ENCODE measurements around the gene ANO1. TPM values are rescaled to one million over a fixed set of nuclear protein-coding genes. Genes with fewer than 3 reads are reported as not detected.

ANO1 gene
- total RNA-seq, 1 donor from 2014 or later: 6.8 TPM

DNA sequence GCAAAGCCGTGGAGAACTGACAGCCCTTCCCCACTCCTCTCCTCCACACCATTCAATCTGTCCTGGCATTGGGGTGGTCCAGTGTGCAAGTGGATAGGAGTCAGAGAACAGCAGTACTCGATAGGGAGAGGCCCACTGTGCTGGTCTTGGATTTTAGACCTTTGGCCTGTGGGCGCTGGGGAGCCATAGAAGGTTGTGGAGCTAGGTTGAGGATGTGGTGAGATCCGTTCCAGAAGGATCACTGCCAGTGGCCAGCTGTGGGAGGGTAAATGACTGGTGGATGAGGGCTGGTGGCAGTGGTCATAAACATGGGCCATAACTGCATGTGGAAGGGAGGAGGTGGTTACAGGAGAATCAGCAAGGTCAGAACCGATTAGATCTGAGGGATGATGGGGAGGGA lies 28.6 kb downstream of the ANO1 start:
- intact Hi-C loops (cut with micrococcal nuclease): no loop called here
- no peak for DNase-seq
- no peak for ATAC-seq

DNA sequence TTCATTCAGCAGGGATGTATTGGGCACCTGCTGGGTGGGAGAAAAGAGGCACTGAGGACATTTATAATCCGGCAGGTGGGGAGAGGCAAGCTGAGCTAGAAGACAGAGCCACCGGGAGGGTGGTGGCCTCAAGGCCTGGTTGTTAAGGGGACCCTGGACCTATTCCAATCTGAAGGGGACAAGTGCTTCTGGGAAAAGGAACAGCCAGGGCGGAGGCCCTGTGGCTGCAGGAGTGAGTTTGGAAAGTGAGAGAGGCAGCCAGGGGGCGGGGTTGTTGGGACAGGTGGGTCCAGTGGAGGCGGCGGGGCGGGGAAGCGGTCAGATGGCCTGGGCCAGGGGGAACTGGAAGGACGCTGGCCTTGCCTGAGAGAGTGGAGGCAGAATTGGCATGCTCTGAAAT lies 29.1 kb downstream of the ANO1 start:
- ATAC-seq (no peak), DNase-seq (no peak)
- intact Hi-C loops (cut with micrococcal nuclease): no loop called here

DNA sequence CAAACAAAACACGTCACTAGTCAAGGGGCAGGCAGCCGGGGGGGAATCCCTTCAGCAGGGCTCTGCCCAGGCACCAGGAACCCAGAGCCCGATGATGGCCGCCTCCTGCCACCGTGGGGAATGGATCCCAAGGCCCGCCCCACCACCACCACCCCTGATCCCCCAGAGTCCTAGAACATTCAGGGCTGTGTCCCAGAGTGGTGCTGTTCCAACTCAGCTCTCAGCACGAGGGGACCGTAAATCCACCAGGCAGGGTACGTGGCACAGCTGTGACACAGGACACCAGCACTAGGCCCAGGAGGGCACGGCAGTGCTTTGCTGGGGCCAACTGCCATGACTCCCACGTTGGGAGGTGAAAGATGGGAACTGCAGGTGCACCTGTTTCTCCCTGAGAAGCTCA lies 29.6 kb downstream of the ANO1 start:
- intact Hi-C loops (cut with micrococcal nuclease): no loop called here
- DNase-seq (no peak), ATAC-seq (no peak)

DNA sequence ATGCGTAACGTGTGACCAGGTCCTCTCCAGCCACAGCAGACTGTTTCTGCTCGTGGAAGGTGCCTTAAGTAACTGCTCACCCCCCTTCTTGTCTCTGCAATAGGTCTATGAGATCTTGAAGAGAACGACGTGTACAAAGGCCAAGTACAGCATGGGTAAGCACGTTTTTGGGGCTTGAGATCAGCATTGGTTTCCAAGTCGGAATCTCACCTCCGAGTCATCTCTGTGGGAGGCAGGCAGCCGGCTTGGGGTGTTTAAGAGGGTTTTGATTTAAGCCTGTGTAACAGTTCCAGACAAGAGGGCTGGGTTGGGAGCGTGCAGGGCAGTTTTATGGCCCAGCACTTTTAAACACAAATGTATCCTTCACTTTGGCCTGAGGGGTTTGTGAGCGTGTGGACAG lies 30.1 kb downstream of the ANO1 start:
- ATAC-seq (no peak), DNase-seq (no peak)
- intact Hi-C loops (cut with micrococcal nuclease): no loop called here

DNA sequence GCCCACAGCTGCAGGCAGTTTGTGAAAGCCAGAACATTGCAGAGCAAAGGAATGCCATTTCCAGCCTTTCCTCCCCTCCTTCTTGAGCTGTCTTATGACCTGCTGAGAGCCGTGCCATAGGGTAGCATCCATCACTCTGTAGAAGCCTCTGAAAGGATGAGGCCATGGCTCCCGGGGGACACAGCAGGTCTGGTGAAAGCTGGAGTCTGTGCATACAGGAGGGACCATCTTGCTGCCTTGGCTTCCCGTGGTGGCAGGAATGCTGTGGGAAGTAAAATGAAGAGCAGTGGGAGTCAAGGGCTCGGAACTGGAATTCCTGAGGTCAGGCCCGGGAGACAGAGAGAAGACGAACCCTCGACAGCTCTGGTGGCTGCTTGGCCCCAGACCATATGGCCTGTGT lies 30.9 kb downstream of the ANO1 start:
- ATAC-seq (no peak), DNase-seq (no peak)
- intact Hi-C loops (cut with micrococcal nuclease): no loop called here

DNA sequence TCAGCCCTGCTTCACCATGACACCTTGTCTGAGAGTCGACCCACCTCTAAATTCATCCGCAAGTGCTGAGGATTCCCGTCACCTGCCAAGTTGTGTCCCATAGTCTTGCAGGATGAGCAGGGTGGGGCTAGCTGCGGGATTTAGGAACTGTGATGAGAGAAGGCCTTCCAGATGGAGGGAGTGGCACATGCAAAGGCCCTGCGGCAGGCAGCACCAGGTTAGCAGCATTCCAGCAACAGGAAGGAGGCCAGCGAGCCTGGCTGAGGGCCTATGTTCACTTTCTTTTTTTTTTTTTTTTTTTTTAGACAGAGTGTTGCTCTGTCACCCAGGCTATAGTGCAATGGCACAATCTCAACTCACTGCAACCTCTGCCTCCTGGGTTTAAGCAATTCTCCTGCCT lies 31.8 kb downstream of the ANO1 start:
- no peak for ATAC-seq
- intact Hi-C loops (cut with micrococcal nuclease): no loop called here
- no peak for DNase-seq

DNA sequence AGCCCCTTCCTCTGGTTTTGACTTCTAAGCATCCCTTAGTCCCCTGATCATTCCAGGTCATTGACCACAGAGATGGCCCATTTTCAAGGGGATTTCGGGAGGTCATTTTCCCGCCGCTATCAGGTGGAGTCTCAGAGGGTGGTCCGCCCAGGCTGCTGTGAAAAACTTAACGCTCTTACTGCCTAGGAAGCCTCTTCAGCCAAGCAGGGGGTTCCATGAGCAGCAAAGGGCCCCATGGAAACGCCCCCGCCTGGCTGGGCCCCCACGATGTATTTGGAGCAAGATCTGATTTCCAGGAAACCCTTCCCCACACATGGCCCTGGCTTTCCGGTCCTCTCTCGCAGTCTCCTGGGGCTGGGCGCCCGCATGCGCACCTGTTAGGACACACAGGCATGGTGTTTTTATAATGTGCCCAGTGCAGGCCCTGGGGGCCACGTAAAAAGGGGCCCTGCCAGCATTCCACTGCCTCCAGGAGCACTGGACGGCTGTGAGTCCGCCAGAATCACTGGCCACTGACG lies 32.5 kb downstream of the ANO1 start:
- intact Hi-C loops (cut with micrococcal nuclease): no loop called here
- no peak for DNase-seq
- ATAC-seq: no peak

DNA sequence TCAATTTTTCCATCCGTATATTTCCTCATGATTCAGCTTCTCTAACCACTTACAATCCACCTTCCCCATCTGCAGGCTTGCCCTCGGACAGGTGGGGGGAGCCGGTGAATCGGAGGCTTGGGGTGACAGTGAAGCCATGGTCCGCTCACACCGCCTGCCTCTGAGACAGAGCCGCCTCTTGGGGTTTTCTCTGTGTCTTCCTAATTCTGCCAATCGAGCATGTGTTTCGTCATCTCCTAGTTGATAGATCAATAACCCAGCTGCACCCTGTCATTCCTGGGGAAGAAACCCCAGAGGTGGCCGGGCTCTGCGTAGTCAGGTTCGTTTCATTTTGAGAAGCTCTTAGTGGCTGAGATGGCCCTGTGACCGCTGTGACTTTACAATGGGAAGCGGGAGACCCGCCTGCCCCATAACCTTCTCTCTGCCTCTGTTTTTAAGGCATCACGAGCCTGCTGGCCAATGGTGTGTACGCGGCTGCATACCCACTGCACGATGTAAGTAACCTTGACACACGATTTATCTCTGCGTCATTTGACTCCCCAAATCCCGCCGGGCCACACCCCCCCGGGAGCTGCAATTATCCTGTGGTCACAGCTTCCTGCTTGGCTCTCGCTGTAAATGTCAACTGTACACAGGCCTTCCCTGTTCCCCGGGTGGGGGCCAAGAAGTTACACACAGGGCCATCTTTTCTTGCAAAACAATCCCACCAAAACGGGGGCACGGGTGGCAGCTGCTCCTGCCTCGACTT lies 33.3 kb downstream of the ANO1 start:
- ATAC-seq (peak; percentile 83), DNase-seq (peak; percentile 71)
- intact Hi-C loops (cut with micrococcal nuclease): no loop called here

DNA sequence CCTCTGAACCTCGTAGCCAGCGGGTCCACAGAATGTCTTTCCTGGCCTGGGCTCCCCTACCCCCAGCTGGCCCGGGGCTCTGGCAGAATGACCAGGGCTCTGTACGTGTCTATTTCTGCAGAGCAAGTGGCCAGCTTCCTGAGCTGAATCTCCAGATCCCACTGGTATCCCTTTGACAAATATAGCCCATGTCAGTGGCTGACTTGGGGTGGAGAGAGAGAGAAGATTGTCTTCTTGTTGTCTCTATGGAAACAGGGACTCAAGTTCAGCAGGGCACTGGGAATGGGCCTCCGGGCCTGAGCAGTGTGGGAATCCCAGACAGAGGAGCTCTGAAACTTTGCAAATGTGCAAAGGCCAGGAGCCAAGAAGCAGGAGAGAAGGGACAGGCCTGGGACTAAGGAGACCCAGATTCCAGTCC lies 33.9 kb downstream of the ANO1 start:
- intact Hi-C loops (cut with micrococcal nuclease): no loop called here
- DNase-seq: peak; percentile 46
- peak; percentile 81 for ATAC-seq

DNA sequence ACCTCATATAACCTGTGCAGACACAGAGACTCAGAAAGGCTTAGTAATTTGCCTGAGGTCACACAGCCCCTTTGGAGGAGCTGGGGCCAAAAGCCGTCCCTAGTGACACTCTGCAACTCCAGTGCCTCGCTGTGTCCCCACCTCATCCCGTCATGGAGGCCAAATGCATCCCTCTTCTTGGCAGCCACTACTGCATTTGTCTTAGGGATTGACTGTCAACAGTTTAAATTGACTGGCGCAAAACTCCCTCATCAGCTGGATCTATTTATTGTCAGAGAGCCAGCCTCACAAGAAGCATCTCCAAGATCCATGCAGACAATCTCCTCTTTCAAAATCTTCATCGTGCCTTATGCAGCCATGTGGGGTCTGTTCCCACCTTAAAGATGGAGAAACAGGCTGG lies 35.7 kb downstream of the ANO1 start:
- DNase-seq (no peak), ATAC-seq (no peak)
- intact Hi-C loops (cut with micrococcal nuclease): no loop called here

DNA sequence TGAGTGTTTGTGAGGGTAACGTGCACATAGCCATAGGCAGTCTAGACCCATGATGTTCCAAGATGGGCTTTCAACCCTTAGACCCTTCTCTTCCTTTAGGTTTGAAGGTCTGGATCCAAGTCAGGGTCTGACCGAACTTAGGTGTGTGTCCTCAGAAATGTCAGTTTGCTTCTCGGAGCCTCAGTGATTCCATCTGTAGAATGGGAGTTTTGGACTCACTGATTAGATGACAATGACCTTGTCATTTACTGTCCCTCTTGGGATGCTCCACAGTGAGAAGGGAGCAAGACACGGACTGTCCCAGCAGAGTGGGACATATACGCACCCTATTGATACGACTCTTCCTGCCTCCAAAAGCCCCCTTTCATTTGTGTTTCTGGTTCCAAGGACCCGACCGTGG lies 37.7 kb downstream of the ANO1 start:
- DNase-seq (no peak), ATAC-seq (no peak)
- intact Hi-C loops (cut with micrococcal nuclease): no loop called here

DNA sequence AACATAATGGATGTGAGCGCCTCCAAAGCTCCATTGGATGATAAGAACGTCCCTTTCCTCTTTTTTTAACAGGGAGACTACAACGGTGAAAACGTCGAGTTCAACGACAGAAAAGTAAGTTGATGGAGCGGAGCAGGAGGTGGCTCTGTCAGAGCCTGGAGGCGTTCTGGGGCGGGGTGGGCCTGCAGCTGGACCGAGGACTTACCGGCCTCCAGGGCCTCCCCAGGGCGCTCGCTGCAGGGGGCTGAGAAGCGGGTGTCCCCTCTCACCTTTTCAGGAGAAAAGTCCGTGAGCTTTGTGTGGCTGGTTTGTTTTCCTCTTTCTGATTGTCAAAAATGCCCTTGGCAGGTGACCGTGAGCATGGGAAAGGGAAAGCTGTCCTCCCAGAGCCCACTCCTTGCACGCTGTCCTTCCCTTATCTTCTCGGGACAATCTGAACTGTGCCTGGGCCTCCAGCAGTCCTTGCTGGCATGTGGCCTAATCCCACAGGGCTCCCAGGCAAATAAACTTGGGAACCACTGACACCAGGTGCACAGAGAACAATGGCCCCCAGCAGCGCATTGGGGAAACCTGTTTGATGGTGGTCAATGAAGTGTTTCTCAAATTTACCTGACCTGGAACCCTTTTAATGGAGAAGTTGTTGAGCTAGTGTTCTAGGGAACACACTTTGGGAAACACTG lies 38.4 kb downstream of the ANO1 start:
- ATAC-seq (no peak), DNase-seq (no peak)
- intact Hi-C loops (cut with micrococcal nuclease): no loop called here

DNA sequence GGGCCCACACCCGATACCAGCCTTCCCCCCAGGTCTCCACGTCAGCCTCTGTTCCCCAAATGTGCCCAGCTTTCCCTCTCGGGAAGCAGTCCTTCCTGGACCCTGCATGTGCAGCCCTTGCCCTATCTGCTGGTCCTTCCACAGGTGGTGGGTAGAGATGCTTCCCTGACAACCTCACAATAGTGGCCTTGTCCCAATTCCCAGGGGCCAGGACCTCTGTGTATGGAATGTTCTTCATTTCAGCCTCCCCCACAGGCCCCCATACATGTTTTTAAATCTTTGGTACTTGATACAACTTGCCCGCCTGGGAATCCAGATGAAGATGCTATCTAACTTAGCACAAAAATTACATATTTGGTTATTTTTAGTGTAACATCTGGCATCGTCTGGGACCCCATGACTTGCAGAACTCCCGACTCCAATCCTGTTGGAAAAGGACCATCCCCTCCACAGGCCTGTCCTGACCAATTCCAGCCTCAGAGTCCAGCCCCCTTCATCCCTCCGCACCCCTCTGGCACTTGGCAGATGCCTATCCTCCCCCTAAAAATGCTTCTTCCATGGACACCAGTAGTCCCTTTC lies 39.5 kb downstream of the ANO1 start:
- ATAC-seq (peak; percentile 45), DNase-seq (no peak)
- intact Hi-C loops (cut with micrococcal nuclease): no loop called here

DNA sequence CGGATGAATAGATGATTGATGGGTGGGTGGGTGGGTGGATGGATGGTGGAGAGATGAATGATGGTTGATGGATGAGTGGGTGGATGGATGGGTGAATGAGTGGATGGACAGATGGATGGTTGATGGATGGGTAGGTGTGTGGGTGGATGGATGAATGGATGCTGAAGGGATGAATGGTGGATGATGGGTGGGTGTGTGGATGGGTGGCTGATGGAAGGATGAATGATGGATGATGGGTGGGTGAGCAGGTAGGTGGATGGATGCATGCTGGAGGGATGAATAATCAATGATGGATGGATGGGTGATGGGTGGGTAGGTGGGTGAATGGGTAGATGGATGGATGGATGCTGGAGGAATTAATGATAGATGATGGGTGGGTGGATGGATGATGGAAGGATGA lies 40.5 kb downstream of the ANO1 start:
- DNase-seq: no peak
- intact Hi-C loops (cut with micrococcal nuclease): no loop called here

DNA sequence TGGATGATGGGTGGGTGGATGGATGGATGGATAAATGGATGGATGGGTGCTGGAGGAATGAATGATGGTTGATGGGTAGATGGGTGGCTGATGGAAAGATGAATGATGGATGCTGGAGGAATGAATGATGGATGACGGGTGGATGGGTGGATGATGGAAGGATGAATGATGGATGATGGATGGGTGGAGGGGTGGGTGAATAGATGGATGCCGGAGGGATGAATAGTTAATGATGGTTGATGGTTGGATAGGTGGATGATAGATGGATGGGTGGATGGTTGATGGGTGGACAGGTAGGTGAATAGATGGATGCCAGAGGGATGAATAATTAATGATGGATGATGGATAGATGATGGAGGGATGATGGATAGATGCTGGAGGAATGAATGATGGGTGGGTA lies 41.4 kb downstream of the ANO1 start:
- intact Hi-C loops (cut with micrococcal nuclease): no loop called here
- ATAC-seq (no peak), DNase-seq (no peak)

More for the DNA sequence above, 40.5 kb downstream of the ANO1 start:
- no peak for ATAC-seq

DNA sequence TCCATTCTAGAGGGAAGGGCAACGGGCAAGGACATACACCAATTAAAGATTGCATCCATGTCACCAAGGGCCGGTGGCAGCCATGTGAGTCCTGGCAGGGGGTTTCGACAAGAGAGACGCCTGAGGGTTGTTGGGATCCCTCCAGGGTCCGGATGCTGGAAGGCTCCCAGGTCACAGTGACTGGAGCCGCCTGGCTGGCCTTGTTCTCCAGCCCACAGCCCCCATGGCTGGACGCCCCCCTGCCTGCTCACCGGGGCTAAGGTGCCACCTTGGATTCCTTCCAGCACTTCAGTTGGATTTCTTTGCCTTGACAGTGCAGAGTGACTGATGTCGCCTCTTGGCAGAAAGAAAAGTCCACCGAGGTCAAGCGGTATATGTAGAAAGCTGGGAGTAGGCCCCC lies 42.6 kb downstream of the ANO1 start:
- no peak for DNase-seq
- intact Hi-C loops (cut with micrococcal nuclease): no loop called here
- ATAC-seq: no peak

DNA sequence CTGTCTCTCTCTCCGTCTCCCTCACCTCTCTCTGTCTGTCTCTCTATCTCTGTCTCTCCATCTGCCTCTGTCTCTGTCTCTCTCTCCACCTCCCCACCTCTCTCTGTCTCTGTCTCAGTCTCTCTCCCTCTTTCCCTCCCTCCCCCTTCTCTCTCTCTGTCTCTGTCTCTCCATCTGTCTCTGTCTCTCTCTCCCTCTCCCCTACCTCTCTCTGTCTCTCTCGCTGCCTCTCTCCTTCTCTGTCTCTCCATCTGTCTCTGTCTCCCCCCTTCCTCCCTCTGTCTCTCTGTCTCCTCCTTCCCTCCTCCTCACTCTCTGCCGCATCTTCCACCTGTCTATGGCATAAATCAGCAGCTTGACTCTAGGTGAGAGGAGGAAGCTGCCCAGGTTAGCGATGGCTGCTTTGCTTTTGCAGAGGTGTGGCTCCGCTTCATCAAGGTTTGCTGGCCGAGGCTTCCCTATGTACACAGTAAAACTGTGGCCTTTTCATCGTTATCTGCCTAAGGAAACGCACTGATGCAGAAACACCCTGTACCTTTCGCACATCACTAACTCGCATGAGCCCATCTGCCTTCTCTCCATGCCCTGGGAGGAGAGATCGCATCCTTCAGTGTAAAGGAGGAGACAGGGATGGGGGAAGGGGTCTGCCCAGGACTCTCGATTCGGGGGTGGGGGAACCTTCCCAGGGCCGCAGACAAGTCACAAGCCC lies 44.5 kb downstream of the ANO1 start:
- DNase-seq (no peak), ATAC-seq (no peak)
- intact Hi-C loops (cut with micrococcal nuclease): no loop called here

DNA sequence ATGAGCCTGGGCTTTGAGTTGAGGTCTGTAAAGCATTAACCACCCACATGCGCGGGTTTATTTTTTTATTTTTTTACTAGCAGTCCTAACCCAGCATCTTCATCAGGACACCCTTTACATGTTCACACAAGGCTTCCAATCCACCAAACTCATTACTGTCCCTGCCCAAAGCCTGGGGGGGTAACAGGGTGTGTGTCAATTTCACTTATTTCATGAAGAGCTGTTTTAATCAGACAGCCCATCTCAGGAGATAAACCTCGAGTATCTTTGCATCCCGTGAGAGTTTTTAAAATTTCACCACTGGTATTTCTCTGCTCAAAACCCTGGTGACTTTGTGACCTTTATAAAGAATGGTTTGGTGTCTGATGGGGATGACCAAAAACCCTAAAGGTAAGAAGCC lies 45.6 kb downstream of the ANO1 start:
- no peak for ATAC-seq
- intact Hi-C loops (cut with micrococcal nuclease): no loop called here
- DNase-seq: no peak

DNA sequence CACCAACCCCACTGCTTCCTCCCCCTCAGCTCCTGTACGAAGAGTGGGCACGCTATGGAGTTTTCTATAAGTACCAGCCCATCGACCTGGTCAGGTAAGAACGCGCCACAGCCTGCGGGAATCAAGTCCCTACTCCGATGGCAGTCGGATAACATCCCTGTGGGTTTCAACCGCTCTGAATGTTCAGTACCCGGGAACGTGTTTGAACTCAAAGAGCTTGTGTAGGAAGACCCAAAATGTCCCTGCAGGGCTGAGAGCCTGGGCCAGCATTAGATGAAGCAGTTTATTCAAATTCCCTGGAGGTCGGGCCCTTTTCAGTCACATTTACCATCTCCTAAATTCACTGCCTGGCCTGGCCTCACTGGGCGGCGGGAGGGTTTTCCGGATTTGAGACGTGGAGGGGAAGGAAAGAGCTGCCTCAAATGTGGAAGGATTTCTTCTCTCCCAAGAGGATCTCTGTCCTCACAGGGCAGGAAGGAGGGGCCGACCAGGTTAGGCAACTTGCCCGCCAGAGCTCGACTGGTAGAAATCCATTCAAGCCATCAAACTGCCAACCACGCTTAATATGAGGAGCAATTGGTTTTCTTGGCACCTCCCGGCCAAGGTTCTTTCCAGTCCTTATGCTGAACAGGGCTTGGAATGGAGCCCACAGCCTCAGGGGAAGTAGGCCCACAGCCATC lies 46.3 kb downstream of the ANO1 start:
- no peak for ATAC-seq
- intact Hi-C loops (cut with micrococcal nuclease): no loop called here
- no peak for DNase-seq
